ENCODE measurements around the gene TSHZ3. TPM values are rescaled to one million over a fixed set of nuclear protein-coding genes. Genes with fewer than 3 reads are reported as not detected.

The TSHZ3 gene
- total and polyA plus RNA-seq, 2 donors from 2014 or later, result 1.7 to 8.4 TPM

DNA sequence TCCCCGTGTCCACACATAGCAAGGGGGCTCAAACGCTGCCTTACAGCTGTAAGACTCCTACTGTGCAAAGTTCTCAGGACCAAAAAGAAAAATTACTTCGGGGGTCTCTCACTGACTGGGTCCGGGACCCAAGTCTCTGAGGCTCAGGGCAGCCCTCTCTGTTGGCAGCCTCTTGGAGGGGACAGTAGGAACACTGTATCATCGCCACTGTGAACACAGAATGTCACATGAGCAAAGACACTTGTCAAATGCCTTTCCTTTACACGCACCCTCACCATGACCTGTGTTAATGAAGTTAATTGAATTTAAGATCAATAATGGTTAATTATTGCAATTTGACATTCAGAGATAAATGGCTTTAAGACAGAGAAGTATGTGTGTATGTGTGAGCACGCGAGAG, 49.6 kb downstream of the TSHZ3 start:
- TF ChIP-seq, protein P1, sequence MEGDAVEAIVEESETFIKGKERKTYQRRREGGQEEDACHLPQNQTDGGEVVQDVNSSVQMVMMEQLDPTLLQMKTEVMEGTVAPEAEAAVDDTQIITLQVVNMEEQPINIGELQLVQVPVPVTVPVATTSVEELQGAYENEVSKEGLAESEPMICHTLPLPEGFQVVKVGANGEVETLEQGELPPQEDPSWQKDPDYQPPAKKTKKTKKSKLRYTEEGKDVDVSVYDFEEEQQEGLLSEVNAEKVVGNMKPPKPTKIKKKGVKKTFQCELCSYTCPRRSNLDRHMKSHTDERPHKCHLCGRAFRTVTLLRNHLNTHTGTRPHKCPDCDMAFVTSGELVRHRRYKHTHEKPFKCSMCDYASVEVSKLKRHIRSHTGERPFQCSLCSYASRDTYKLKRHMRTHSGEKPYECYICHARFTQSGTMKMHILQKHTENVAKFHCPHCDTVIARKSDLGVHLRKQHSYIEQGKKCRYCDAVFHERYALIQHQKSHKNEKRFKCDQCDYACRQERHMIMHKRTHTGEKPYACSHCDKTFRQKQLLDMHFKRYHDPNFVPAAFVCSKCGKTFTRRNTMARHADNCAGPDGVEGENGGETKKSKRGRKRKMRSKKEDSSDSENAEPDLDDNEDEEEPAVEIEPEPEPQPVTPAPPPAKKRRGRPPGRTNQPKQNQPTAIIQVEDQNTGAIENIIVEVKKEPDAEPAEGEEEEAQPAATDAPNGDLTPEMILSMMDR (IDR thresholded peaks at IDR 0.05; ENCODE audit: borderline replicate concordance, extremely low read depth, insufficient read depth), result no peak
- H3K9ac ChIP-seq (ENCODE audit: low read length in 3 of 3), result no peak overlapping the region
- H3K36me3 ChIP-seq (ENCODE audit: control insufficient read depth in 2 of 3, insufficient read depth in 3 of 3, low read length in 3 of 3), result no peaks in the 10 kb centered on the region
- FAIRE-seq (no peak), DNase-seq (no peak)
- no peaks in the 10 kb centered on the region for H3K27me3 ChIP-seq (ENCODE audit: control insufficient read depth, insufficient read depth, low read length)
- H3K9me3 ChIP-seq (ENCODE audit: control insufficient read depth in 2 of 3, insufficient read depth in 1 of 3, low read length in 3 of 3), result no peaks in the 10 kb centered on the region
- H3K4me3 ChIP-seq (ENCODE audit: low read length in 3 of 3), result no peak overlapping the region
- intact Hi-C loops (cut with DNase I), result no loop called here
- H3K4me1 ChIP-seq (ENCODE audit: control insufficient read depth in 2 of 3, insufficient read depth in 2 of 3, low read depth in 1 of 3, low read length in 3 of 3), result no peaks in the 10 kb centered on the region
- H3K27ac ChIP-seq (ENCODE audit: low read depth in 2 of 2, low read length in 2 of 2), result no peak overlapping the region

GRCh38 chr19:31297991-31298390, 51.2 kb downstream of the TSHZ3 start:
- FAIRE-seq, result no peak
- no peak overlapping the region for H3K9ac ChIP-seq (ENCODE audit: low read length in 3 of 3)
- H3K36me3 ChIP-seq (ENCODE audit: control insufficient read depth in 2 of 3, insufficient read depth in 3 of 3, low read length in 3 of 3), result no peaks in the 10 kb centered on the region
- H3K4me1 ChIP-seq (ENCODE audit: control insufficient read depth in 2 of 3, insufficient read depth in 2 of 3, low read depth in 1 of 3, low read length in 3 of 3), result no peaks in the 10 kb centered on the region
- intact Hi-C loops (cut with DNase I), result no loop called here
- H3K27ac ChIP-seq (ENCODE audit: low read depth in 2 of 2, low read length in 2 of 2), result no peak overlapping the region
- TF ChIP-seq, protein P1 (IDR thresholded peaks at IDR 0.05; ENCODE audit: borderline replicate concordance, extremely low read depth, insufficient read depth), result no peak
- H3K4me3 ChIP-seq (ENCODE audit: low read length in 3 of 3), result no peak overlapping the region
- no peak for DNase-seq
- H3K27me3 ChIP-seq (ENCODE audit: control insufficient read depth, insufficient read depth, low read length), result no peaks in the 10 kb centered on the region
- H3K9me3 ChIP-seq (ENCODE audit: control insufficient read depth in 2 of 3, insufficient read depth in 1 of 3, low read length in 3 of 3), result no peaks in the 10 kb centered on the region

GRCh38 chr19:31296741-31297390, 52.4 kb downstream of the TSHZ3 start:
- Histone ChIP-seq H3K4me1 (ENCODE audit: control insufficient read depth in 2 of 3, insufficient read depth in 2 of 3, low read depth in 1 of 3, low read length in 3 of 3) (no peaks in the 10 kb centered on the region), H3K36me3 (ENCODE audit: control insufficient read depth in 2 of 3, insufficient read depth in 3 of 3, low read length in 3 of 3) (no peaks in the 10 kb centered on the region), H3K4me3 (ENCODE audit: low read length in 3 of 3) (no peak overlapping the region), H3K9me3 (ENCODE audit: control insufficient read depth in 2 of 3, insufficient read depth in 1 of 3, low read length in 3 of 3) (no peaks in the 10 kb centered on the region), H3K27me3 (ENCODE audit: control insufficient read depth, insufficient read depth, low read length) (no peaks in the 10 kb centered on the region), H3K27ac (ENCODE audit: low read depth in 2 of 2, low read length in 2 of 2) (no peak overlapping the region), H3K9ac (ENCODE audit: low read length in 3 of 3) (no peak overlapping the region)
- FAIRE-seq (no peak), DNase-seq (no peak)
- intact Hi-C loops (cut with DNase I), result no loop called here
- TF ChIP-seq, protein P1 (IDR thresholded peaks at IDR 0.05; ENCODE audit: borderline replicate concordance, extremely low read depth, insufficient read depth), result no peak

- intact Hi-C loops (cut with DNase I), result no loop called here
- no peak for DNase-seq
- H3K4me1 ChIP-seq (ENCODE audit: control insufficient read depth in 2 of 3, insufficient read depth in 2 of 3, low read depth in 1 of 3, low read length in 3 of 3), result no peaks in the 10 kb centered on the region
- no peak for FAIRE-seq
- H3K4me3 ChIP-seq (ENCODE audit: low read length in 3 of 3), result no peak overlapping the region
- TF ChIP-seq, protein P1 (IDR thresholded peaks at IDR 0.05; ENCODE audit: borderline replicate concordance, extremely low read depth, insufficient read depth), result no peak
- no peaks in the 10 kb centered on the region for H3K9me3 ChIP-seq (ENCODE audit: control insufficient read depth in 2 of 3, insufficient read depth in 1 of 3, low read length in 3 of 3)
- no peak overlapping the region for H3K27ac ChIP-seq (ENCODE audit: low read depth in 2 of 2, low read length in 2 of 2)
- H3K9ac ChIP-seq (ENCODE audit: low read length in 3 of 3), result no peak overlapping the region
- H3K36me3 ChIP-seq (ENCODE audit: control insufficient read depth in 2 of 3, insufficient read depth in 3 of 3, low read length in 3 of 3), result no peaks in the 10 kb centered on the region
- H3K27me3 ChIP-seq (ENCODE audit: control insufficient read depth, insufficient read depth, low read length), result no peaks in the 10 kb centered on the region
Observed at GRCh38 chr19:31294189-31294588, 55.0 kb downstream of the TSHZ3 start.

Measured in kidney (tissue), 14 donors.